GM12801 (cell line): ENCODE measurements around the gene AP5B1.

Experiments used
- CTCF ChIP-seq: IDR thresholded peaks from one replicate; pipeline ENCODE4 v1.5.1; 2011; ENCODE audit warnings: control low read depth; ENCODE audit not compliant: insufficient read length; ENCODE audit errors: extremely low read depth

Gene AP5B1

GRCh38 chr11:65791719-65792213, 11.0 kb upstream of the AP5B1 start:
- no peak for TF ChIP-seq CTCF

- TF ChIP-seq CTCF, result no peak
Observed at GRCh38 chr11:65790902-65791650, 10.3 kb upstream of the AP5B1 start.

- TF ChIP-seq CTCF, result no peak
Observed at GRCh38 chr11:65790104-65790901, 9.5 kb upstream of the AP5B1 start.

- no peak for TF ChIP-seq CTCF
Observed at GRCh38 chr11:65789230-65790103, 8.7 kb upstream of the AP5B1 start.

GRCh38 chr11:65788821-65789220, 8.0 kb upstream of the AP5B1 start:
- no peak for TF ChIP-seq CTCF

GRCh38 chr11:65787649-65788622, 7.2 kb upstream of the AP5B1 start:
- no peak for TF ChIP-seq CTCF
